Smooth muscle cell (in vitro differentiated cells): ENCODE results near the gene MEGF8. TPM values are rescaled to one million over a fixed set of nuclear protein-coding genes. Genes with fewer than 3 reads are reported as not detected.
A peak's percentile ranks its signal among the peaks of the same experiment; 100 is the strongest.

Experiments used
- DNase-seq: peaks from one replicate; lab custom pipeline; 2025; ENCODE audit not compliant: unreplicated experiment; lab: John Stamatoyannopoulos, UW
- H2AFZ ChIP-seq: fragments of 200-600 bp; sonication (generic); 2 replicates; pipeline ENCODE4 v1.6.0; 2016; ENCODE audit warnings: antibody characterized with exemption, low read depth, mild to moderate bottlenecking
- H3F3A ChIP-seq: fragments of 200-600 bp; sonication (generic); 2 replicates; pipeline ENCODE4 v1.6.0; 2017; ENCODE audit warnings: antibody characterized with exemption, low read depth
- H3K27ac ChIP-seq: fragments of 200-600 bp; sonication (generic); 2 replicates; pipeline ENCODE4 v1.5.1; 2016; ENCODE audit warnings: low read depth, mild to moderate bottlenecking
- H3K27me3 ChIP-seq: fragments of 200-600 bp; sonication (generic); 2 replicates; pipeline ENCODE4 v1.6.1; 2016; ENCODE audit warnings: low read depth, mild to moderate bottlenecking
- H3K36me3 ChIP-seq: fragments of 200-600 bp; sonication (generic); 2 replicates; pipeline ENCODE4 v1.5.1; 2016; ENCODE audit warnings: low read depth
- H3K4me1 ChIP-seq: fragments of 200-600 bp; sonication (generic); 2 replicates; pipeline ENCODE4 v1.5.1; 2016; ENCODE audit warnings: low read depth
- H3K4me2 ChIP-seq: fragments of 200-600 bp; sonication (generic); 2 replicates; pipeline ENCODE4 v1.6.0; 2016; ENCODE audit warnings: mild to moderate bottlenecking
- H3K4me3 ChIP-seq: fragments of 200-600 bp; sonication (generic); 2 replicates; pipeline ENCODE4 v1.5.1; 2016; ENCODE audit warnings: mild to moderate bottlenecking
- H3K79me2 ChIP-seq: fragments of 200-600 bp; sonication (generic); 2 replicates; pipeline ENCODE4 v1.6.0; 2016; ENCODE audit warnings: low read depth, mild to moderate bottlenecking
- H3K9ac ChIP-seq: fragments of 200-600 bp; sonication (generic); 2 replicates; pipeline ENCODE4 v1.6.0; 2016; ENCODE audit warnings: low read depth
- H3K9me3 ChIP-seq: fragments of 200-600 bp; sonication (generic); replicated peaks from 2 replicates; pipeline ENCODE4 v1.5.1; 2016; ENCODE audit warnings: low read depth
- H4K20me1 ChIP-seq: fragments of 200-600 bp; sonication (generic); 2 replicates; pipeline ENCODE4 v1.6.0; 2016; ENCODE audit warnings: low read depth
- CTCF ChIP-seq: fragments of 200-600 bp; sonication (generic); IDR thresholded peaks from 2 replicates; pipeline ENCODE4 v1.5.1; 2017; ENCODE audit warnings: borderline replicate concordance, mild to moderate bottlenecking, antibody characterized with exemption; ENCODE audit not compliant: insufficient read depth, poor library complexity, severe bottlenecking
- WGBS: methylation state at CpG from one replicate; pipeline ENCODE4 v1.1.7; 2016; ENCODE audit warnings: low lambda C conversion rate; 5-methylcytosine and 5-hydroxymethylcytosine counted together
- polyA plus RNA-seq: library from polyadenylated mRNA; unstranded; fragments of >200 nt; fragmentation: Nextera tagmentation; extraction: Ambion mirVana; gene quantifications from 2 replicates; pipeline ENCODE4 v1.2.1, GENCODE V29; 2016
- total RNA-seq: library from RNA; depleted of rRNA; stranded (reverse); fragments of >200 nt; gene quantifications from 2 replicates; pipeline ENCODE4 v1.2.3, GENCODE V29; 2014

MEGF8 gene
- total and polyA plus RNA-seq, 2 experiments from 2014 or later: 8.2 to 16.4 TPM

GRCh38 chr19:42317535-42317934 lies 7.9 kb upstream of the MEGF8 start:
- H3K27ac ChIP-seq: no peak overlapping the region
- no peaks in the 10 kb centered on the region for H3F3A ChIP-seq
- H3K4me1 ChIP-seq: no peaks in the 10 kb centered on the region
- no peak overlapping the region for H3K4me3 ChIP-seq
- no peak overlapping the region for H3K4me2 ChIP-seq
- H3K36me3 ChIP-seq: no peaks in the 10 kb centered on the region
- H2AFZ ChIP-seq: no peak overlapping the region
- TF ChIP-seq CTCF: no peak
- H4K20me1 ChIP-seq: no peaks in the 10 kb centered on the region
- no peaks in the 10 kb centered on the region for H3K79me2 ChIP-seq
- H3K9me3 ChIP-seq: no peaks in the 10 kb centered on the region
- no peak overlapping the region for H3K9ac ChIP-seq
- 85% methylated on average over 13 of the region's 13 CpGs for WGBS
- peaks cover 45% of the 10 kb centered on the region for H3K27me3 ChIP-seq
- DNase-seq: no peak

GRCh38 chr19:42322305-42322704 lies 3.1 kb upstream of the MEGF8 start:
- no peak for DNase-seq
- Histone ChIP-seq H3K79me2 (peaks cover 18% of the 10 kb centered on the region), H3K27me3 (peaks cover 47% of the 10 kb centered on the region), H3K27ac (no peak overlapping the region), H4K20me1 (peaks cover 10% of the 10 kb centered on the region), H3K4me3 (no peak overlapping the region), H2AFZ (no peak overlapping the region), H3F3A (no peaks in the 10 kb centered on the region), H3K4me1 (peaks cover 9% of the 10 kb centered on the region), H3K4me2 (no peak overlapping the region), H3K9me3 (no peaks in the 10 kb centered on the region), H3K36me3 (no peaks in the 10 kb centered on the region), H3K9ac (no peak overlapping the region)
- WGBS: 90% methylated on average over 9 of the region's 9 CpGs
- no peak for TF ChIP-seq CTCF

GRCh38 chr19:42323473-42323851 lies 2.0 kb upstream of the MEGF8 start:
- Histone ChIP-seq H4K20me1 (peaks cover 16% of the 10 kb centered on the region), H3K79me2 (peaks cover 27% of the 10 kb centered on the region), H3K4me1 (peaks cover 9% of the 10 kb centered on the region), H3F3A (no peaks in the 10 kb centered on the region), H3K9ac (no peak overlapping the region), H3K36me3 (no peaks in the 10 kb centered on the region), H3K27ac (no peak overlapping the region), H3K4me3 (no peak overlapping the region), H3K4me2 (no peak overlapping the region), H2AFZ (no peak overlapping the region), H3K27me3 (peaks cover 47% of the 10 kb centered on the region), H3K9me3 (no peaks in the 10 kb centered on the region)
- no peak for TF ChIP-seq CTCF
- WGBS: 14% methylated on average over 24 of the region's 29 CpGs
- no peak for DNase-seq

GRCh38 chr19:42323852-42324654 lies 1.4 kb upstream of the MEGF8 start:
- H3K9me3 ChIP-seq: no peaks in the 10 kb centered on the region
- H3K9ac ChIP-seq: no peak overlapping the region
- H3K4me3 ChIP-seq: no peak overlapping the region
- no peaks in the 10 kb centered on the region for H3F3A ChIP-seq
- H3K79me2 ChIP-seq: peaks cover 32% of the 10 kb centered on the region
- H3K4me1 ChIP-seq: peaks cover 9% of the 10 kb centered on the region
- no peak overlapping the region for H3K27ac ChIP-seq
- 2% methylated on average over 17 of the region's 92 CpGs for WGBS
- H2AFZ ChIP-seq: no peak overlapping the region
- H3K4me2 ChIP-seq: peak overlapping the region; percentile 77
- H4K20me1 ChIP-seq: peaks cover 17% of the 10 kb centered on the region
- H3K36me3 ChIP-seq: no peaks in the 10 kb centered on the region
- no peak for TF ChIP-seq CTCF
- H3K27me3 ChIP-seq: peaks cover 47% of the 10 kb centered on the region
- no peak for DNase-seq
